ENCODE measurements around the gene KCMF1. TPM values are rescaled to one million over a fixed set of nuclear protein-coding genes. Genes with fewer than 3 reads are reported as not detected.

KCMF1 gene
- total RNA-seq, 3 donors from 2014 or later = 73.0 to 95.2 (median 85.0) TPM

DNA sequence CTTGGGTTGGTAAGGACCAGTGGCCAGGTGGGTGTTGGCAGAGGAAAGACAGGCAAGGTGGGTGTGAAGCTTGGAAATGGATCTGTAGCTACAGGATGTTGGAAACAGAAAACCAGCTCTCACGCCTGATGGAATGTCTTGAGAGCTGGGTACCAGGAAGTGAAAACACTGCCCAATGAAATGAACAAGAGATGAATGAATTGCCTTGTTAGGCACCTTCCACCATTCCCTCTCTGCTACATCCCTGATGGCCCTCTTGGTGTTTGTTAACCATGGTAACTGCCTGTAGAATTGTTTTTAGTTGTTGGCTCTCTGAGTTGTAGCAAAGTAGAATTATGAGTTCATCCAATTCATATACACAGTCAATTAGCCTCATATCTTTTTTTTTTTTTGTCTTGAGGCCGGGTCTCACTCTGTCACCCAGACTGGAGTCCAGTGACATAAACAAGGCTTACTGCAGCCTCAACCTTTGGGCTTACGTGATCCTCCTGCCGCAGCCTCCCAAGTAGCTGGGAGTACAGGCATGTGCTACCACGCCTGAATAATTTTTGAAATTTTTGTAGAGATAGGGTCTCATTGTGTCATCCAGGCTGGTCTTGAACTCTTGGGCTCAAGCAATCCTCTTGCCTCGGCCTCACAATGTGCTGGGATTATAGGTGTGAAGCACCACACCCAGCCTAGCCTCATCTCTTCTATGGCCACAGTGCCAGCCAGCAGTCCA is 9.5 kb downstream of the KCMF1 start:
- H3K4me1 ChIP-seq (ENCODE audit: low read depth) = peaks cover 12% of the 10 kb centered on the region
- peak; percentile 66 for ATAC-seq
- intact Hi-C loops (cut with DNase I, micrococcal nuclease) = no loop called here

DNA sequence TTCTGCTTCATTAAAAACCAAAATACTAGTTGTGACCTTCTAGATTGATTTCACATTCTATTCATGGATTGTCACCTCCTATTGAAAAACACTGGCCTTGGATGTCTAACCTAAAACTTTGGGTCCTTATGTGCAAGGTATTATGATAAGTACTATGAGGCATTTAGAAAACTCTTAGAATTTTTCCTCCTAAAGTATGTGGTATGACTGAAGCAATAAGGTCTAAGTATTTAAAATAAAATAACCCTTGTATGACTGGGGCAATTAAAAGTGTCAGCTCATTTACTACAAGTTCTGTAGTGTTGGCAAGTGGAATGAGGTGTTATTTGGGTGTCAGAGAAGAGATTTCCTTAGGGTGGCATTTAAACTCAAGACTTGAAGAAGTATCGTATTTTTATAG is 15.1 kb downstream of the KCMF1 start:
- H3K36me3 ChIP-seq (ENCODE audit: low read depth) = no peaks in the 10 kb centered on the region
- no peaks in the 10 kb centered on the region for H3K9me3 ChIP-seq
- no peak overlapping the region for H3K4me3 ChIP-seq
- intact Hi-C loops (cut with DNase I, micrococcal nuclease) = no loop called here
- TF ChIP-seq, protein P1, sequence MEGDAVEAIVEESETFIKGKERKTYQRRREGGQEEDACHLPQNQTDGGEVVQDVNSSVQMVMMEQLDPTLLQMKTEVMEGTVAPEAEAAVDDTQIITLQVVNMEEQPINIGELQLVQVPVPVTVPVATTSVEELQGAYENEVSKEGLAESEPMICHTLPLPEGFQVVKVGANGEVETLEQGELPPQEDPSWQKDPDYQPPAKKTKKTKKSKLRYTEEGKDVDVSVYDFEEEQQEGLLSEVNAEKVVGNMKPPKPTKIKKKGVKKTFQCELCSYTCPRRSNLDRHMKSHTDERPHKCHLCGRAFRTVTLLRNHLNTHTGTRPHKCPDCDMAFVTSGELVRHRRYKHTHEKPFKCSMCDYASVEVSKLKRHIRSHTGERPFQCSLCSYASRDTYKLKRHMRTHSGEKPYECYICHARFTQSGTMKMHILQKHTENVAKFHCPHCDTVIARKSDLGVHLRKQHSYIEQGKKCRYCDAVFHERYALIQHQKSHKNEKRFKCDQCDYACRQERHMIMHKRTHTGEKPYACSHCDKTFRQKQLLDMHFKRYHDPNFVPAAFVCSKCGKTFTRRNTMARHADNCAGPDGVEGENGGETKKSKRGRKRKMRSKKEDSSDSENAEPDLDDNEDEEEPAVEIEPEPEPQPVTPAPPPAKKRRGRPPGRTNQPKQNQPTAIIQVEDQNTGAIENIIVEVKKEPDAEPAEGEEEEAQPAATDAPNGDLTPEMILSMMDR (IDR thresholded peaks at IDR 0.05) = no peak
- no peak for DNase-seq
- no peak for ATAC-seq
- H3K4me1 ChIP-seq (ENCODE audit: low read depth) = peaks cover 12% of the 10 kb centered on the region

More for the DNA sequence above, 9.5 kb downstream of the KCMF1 start:
- TF ChIP-seq, protein P1 (IDR thresholded peaks at IDR 0.05) = no peak
- Histone ChIP-seq H3K4me3 (no peak overlapping the region), H3K36me3 (ENCODE audit: low read depth) (no peaks in the 10 kb centered on the region), H3K9me3 (no peaks in the 10 kb centered on the region)
- no peak for DNase-seq

DNA sequence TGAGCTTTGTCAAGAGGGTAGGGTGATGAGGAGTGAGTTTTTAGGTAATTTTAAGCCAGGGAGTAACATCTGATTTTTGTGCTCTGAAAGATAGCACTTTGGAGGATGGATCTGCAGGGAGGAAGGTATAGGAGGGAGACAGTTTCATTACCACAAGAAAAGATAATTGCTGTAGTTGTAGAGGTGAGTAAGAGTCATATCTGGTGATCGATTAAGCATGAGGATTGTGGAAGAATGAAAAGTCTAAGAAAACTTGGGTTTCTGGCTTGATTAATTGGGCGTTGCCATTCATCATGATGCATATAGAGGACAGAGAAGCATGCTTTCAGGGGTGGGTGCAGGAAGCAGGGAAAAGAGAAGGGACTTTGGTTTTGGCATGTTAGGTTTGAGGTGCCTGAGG is 18.5 kb downstream of the KCMF1 start:
- intact Hi-C loops (cut with DNase I, micrococcal nuclease) = no loop called here
- Histone ChIP-seq H3K9me3 (no peaks in the 10 kb centered on the region), H3K4me1 (ENCODE audit: low read depth) (peaks cover 12% of the 10 kb centered on the region), H3K36me3 (ENCODE audit: low read depth) (no peaks in the 10 kb centered on the region), H3K4me3 (no peak overlapping the region)
- no peak for ATAC-seq
- no peak for DNase-seq
- TF ChIP-seq, protein P1 (IDR thresholded peaks at IDR 0.05) = no peak

DNA sequence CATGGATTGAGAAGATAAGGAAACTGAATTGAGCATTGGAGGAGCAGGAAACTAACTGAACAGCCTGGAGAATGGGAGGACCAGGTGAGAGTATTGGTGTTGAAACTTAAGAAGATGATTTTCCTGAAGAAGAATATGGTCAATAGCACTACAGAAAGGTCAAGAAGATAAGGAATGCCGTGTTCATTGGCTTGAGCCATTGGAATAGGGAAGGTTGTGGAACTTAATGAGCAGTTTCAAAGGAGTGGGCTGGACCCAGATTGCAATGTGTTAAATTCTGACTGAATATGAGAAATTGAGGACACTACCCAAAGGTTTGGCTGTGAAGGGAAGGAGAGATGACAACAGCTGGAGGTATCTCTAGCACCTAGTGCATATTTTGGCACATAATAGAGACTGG is 19.0 kb downstream of the KCMF1 start:
- Histone ChIP-seq H3K4me1 (ENCODE audit: low read depth) (peaks cover 12% of the 10 kb centered on the region), H3K9me3 (no peaks in the 10 kb centered on the region), H3K4me3 (no peak overlapping the region), H3K36me3 (ENCODE audit: low read depth) (no peaks in the 10 kb centered on the region)
- ATAC-seq (no peak), DNase-seq (no peak)
- TF ChIP-seq, protein P1 (IDR thresholded peaks at IDR 0.05) = no peak
- intact Hi-C loops (cut with DNase I, micrococcal nuclease) = no loop called here

DNA sequence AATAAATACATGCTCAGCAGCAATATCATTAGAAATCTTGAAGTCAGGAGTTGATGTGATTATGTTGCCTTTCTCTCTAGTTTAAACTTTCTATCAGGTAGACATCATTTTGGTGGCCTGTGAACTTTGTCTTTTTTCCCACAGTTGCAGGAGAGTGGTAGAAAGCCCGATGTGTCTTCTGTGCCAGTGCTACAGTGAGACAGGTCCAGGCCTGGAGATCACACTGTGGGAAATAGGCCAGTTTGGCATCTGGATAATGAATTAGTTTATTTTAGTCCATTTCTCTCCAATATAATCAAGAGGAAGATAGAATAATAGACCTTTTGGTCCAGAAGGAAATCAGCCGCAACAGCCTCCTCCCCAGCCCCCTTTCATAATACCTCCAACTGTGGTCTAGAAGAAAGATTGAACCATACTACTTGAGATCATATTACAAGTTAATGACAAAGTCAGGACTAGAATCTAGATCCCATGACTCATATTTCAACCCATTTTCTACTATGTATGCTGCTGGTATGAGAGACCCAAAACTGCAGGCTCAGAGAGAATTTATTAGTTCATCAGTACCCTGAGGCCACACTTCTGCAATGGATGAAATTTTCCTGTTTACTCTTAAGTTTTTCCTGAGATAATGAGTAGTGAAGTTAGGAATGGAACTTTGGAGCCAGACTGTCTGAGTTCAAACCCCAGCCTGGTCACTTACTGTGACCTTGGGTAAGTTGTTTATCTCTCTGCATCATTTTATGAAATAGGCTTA is 20.6 kb downstream of the KCMF1 start:
- Histone ChIP-seq H3K9me3 (no peaks in the 10 kb centered on the region), H3K36me3 (ENCODE audit: low read depth) (no peaks in the 10 kb centered on the region), H3K4me1 (ENCODE audit: low read depth) (peaks cover 13% of the 10 kb centered on the region), H3K4me3 (no peak overlapping the region)
- DNase-seq = no peak
- TF ChIP-seq, protein P1 (IDR thresholded peaks at IDR 0.05) = no peak
- intact Hi-C loops (cut with DNase I, micrococcal nuclease) = no loop called here
- ATAC-seq = no peak

Data from mucosa of descending colon (tissue), 3 donors.